ENCODE measurements around the gene ATP4B.

GRCh38 chr13:113648216-113648610 lies 9.8 kb downstream of the ATP4B start:
- TF ChIP-seq EZH2 (IDR thresholded peaks at IDR 0.05; ENCODE audit: borderline replicate concordance, low read length), result no peak
- no peak for TF ChIP-seq CTCF (IDR thresholded peaks at IDR 0.05; ENCODE audit: low read length)
